ENCODE data around the gene SLC18B1.

GRCh38 chr6:132816660-132817059 lies 18.2 kb upstream of the SLC18B1 start:
- TF ChIP-seq CTCF (IDR thresholded peaks at IDR 0.05; ENCODE audit: low read depth, low read length) (peak; percentile 13; the same call in 1 of the 2 replicates), EZH2phosphoT487 (IDR thresholded peaks at IDR 0.05; ENCODE audit: low read depth) (no peak)

Data from OCI-LY3 (cell line).